CD4-positive, alpha-beta T cell treated with Interleukin-10 for 1 hour (primary cell): ENCODE measurements around the gene SPNS3.

Source experiments
- DNase-seq: peaks from one replicate; pipeline ENCODE4 v3.0.0-alpha.2; 2020

SPNS3 gene

GRCh38 chr17:4427505-4427904 lies 6.2 kb upstream of the SPNS3 start:
- DNase-seq: no peak

GRCh38 chr17:4436381-4436780 lies 2.6 kb downstream of the SPNS3 start:
- DNase-seq: no peak

- no peak for DNase-seq
These were observed 3.1 kb downstream of the SPNS3 start for GRCh38 chr17:4436846-4437245.

GRCh38 chr17:4438162-4438944 lies 4.6 kb downstream of the SPNS3 start:
- DNase-seq: no peak

- DNase-seq: no peak
These were observed 6.3 kb downstream of the SPNS3 start for GRCh38 chr17:4440021-4440420.

- DNase-seq: no peak
These were observed 7.2 kb downstream of the SPNS3 start for GRCh38 chr17:4440690-4441686.

GRCh38 chr17:4442582-4442981 lies 8.8 kb downstream of the SPNS3 start:
- no peak for DNase-seq

DNA sequence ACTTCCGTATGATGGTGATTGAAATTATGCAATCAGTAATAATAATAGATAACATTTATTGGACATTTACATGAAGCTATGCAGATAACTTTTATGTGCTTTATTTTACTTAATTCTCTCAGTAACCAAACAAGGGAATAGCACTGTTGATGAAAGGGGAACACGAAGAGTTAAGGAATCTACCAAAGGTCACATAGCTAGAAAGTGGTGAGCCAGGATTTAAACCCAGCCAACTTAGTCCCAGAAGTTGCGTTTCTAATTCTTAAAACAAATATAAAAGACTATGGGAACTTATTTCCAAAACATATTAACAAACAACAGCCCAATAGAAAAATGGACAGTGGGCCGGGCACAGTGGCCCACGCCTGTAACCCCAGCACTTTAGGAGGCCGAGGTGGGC lies 9.7 kb downstream of the SPNS3 start:
- DNase-seq: no peak

GRCh38 chr17:4444782-4445473 lies 11.2 kb downstream of the SPNS3 start:
- no peak for DNase-seq

DNA sequence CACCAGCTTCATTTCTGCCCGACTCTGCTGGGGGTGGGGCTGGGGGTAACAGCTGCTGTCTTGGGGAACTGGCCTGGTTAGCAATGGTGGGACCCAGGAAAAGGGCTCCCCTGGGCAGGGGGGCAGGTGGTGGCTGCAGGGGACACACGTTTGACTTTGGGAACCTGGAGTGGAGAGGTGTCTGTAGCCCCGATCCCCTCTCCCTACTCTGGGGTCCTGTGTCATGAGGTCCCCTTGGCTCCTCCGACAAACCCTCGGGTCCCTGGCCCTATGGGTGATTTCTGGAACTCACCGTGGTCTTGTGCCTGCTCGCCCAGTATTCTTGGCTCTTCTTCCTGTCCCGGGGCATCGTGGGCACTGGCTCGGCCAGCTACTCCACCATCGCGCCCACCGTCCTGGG lies 12.0 kb downstream of the SPNS3 start:
- no peak for DNase-seq

GRCh38 chr17:4446326-4447071 lies 12.8 kb downstream of the SPNS3 start:
- no peak for DNase-seq

- DNase-seq: no peak
These were observed 14.6 kb downstream of the SPNS3 start for GRCh38 chr17:4448197-4448980.

- DNase-seq: no peak
These were observed 16.0 kb downstream of the SPNS3 start for GRCh38 chr17:4449736-4450135.

DNA sequence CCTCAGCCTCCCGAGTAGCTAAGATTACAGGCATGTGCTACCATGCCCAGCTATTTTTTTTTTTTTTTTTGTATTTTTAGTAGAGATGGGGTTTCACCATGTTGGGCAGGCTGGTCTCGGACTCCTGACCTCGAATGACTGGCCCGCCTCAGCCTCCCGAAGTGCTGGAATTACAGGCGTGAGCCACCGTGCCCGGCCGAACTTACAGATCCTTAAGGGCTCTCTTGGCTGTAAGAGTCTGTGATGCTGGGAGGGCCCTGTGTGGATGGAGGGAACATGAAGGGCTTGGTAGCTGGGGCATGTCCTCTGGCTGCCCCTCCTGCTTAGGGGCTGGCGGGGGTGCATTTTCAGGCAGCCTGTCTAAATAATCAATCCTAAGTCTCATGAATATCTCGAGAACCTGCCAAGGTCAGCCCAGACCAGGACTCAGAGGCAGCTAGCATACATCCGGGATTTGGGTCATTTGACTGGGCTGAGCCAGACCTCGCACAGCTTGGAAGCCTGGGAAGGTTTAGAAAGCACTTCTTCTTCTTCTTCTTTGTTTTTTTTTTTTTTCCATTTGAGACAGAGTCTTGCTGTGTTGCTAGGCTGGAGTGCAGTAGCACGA lies 17.1 kb downstream of the SPNS3 start:
- no peak for DNase-seq

DNA sequence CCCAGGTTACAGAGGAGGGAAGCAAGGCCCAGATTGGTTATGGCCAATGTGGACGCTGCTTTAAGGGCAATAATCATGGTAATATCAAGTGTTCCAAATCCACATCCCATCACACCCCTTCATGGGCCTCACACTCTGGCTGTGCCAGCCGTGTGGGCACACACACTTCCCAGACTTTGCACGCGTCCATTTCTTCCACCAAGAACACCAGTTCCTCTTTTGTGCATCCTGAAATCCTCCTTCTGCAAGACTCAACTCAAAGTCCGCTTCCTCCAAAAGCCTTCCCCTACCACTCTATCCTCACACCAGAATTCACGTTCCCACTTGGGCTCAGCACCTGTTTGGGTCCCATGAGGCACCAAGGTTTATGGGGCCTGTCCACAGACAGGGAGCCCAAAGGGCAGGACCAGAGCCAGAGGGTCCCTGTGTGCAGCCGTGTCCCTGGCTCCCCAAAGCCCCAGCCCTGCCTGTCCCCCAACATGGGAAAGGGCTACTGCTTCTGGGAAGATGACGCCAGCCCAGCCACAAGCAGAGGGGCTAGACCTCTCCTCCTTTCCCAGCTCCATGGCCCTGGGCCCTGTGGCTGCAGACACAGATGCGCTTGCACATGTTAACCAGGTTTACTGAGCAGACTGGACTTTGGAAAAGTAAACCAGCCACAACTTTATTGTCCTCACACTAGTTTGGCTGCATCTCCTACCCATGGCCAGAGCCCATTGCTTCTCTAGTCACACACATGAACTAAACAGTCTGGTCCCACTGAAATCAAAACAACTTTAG lies 20.3 kb downstream of the SPNS3 start:
- DNase-seq: no peak

DNA sequence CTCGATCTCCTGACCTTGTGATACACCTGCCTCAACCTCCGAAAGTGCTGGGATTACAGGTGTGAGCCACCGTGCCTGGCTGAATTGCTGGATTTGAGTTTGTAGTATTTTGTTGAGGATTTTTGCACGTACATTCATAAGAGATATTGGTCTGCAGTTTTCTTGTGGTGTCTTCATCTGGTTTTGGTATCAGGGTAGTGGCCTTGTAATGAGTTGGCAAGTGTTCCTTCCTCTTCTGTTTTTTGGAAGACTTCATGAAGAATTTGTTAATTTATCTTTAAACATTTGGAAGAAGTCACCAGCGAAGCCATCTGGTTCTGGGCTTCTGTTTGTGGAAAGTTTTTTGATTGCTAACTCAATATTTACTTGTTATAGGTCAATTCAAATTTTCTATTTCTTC lies 26.9 kb downstream of the SPNS3 start:
- DNase-seq: no peak

- DNase-seq: no peak
These were observed 30.2 kb downstream of the SPNS3 start for GRCh38 chr17:4463818-4464476.

DNA sequence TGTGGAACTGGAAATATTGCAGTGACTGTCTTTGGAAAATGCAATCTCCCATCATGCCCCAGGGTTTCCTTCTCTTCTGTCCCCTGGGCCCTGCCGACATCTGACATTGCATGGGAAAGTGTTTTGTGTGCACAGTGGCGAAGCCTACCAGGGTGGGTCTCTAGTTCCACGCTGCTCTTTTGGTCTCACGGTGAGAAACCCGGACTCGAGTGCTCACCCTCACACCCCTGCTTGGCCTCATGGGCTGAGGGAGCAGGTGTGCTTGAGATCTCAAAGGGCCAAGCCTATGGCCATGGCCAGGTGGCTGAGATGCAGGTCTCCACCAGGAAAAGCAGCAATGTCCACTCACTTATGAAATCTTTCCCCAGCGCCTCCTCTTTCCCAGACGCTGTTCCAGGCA lies 32.0 kb downstream of the SPNS3 start:
- no peak for DNase-seq

DNA sequence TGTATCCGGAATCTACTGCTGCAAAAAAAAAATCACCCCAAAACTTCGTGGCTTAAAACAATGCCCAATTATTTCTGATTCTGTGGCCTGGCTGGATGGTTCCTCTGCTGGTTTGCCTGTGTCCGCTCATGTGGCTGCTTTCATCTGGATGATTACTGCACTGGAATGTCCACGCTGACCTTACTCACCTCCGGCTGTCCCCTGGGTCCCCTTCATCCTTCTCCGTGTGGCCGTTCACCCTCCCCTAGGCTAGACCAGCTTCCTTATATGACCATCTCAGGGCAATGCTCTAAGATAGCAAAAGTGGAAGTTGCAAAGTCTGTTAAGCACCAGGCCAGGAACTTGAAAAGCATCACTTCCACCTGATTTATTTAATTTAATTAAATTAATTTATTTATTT lies 33.5 kb downstream of the SPNS3 start:
- no peak for DNase-seq

DNA sequence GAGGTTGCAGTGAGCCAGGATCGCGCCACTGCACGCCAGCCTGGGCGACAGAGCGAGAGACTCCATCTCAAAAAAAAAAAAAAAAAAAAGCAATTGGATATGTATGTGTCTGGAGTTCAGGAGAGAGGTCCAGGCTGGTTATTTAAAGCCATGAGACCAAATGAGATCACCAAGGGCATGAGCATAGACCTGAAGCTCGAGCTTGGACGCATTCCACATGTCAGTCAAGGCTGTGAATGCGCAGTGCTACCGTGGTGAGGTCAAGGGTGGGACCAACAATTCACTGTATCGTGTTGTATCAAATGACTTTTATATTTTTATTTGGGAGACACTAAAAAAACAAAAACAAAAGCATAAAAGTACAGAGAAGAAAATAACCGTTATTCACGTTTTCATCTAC lies 35.8 kb downstream of the SPNS3 start:
- no peak for DNase-seq
